ENCODE measurements around the gene CNKSR3. TPM values are rescaled to one million over a fixed set of nuclear protein-coding genes. Genes with fewer than 3 reads are reported as not detected.
A peak's percentile ranks its signal among the peaks of the same experiment; 100 is the strongest.

The CNKSR3 gene
- total RNA-seq, 1 experiment from 2014 or later: not detected

DNA sequence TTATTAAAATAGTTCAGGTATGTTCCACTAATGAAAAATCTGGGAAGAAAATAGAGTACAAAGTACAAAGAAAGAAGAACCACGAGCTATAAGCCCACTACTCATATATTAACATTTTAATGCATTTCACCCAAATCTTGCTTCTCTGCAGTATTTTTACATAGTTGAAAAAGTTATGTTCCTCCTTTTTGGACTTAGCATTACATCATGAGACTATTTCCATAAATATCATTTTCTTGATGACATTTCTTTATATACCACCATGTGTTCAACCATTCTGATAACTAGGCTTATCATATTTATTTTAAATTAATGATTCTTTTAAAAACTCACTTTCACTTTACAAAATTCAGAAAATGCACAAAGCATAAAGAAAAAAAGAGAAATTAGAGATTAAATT lies 156.9 kb downstream of the CNKSR3 start:
- Histone ChIP-seq H3K79me2 (ENCODE audit: low read length) (no peaks in the 10 kb centered on the region), H3K4me1 (ENCODE audit: low read length) (peaks cover 15% of the 10 kb centered on the region), H3K9me3 (ENCODE audit: low read length) (no peaks in the 10 kb centered on the region), H3K36me3 (ENCODE audit: insufficient read depth, low read length) (no peaks in the 10 kb centered on the region), H3K9ac (ENCODE audit: low read length) (no peak overlapping the region), H3K27me3 (ENCODE audit: low read length) (no peaks in the 10 kb centered on the region), H3K9me2 (replicated peaks; ENCODE audit: insufficient read depth, low read length) (no peaks in the 10 kb centered on the region), H3K27ac (ENCODE audit: low read length) (no peak overlapping the region), H3K4me3 (ENCODE audit: low read length) (no peak overlapping the region), H2AFZ (ENCODE audit: low read length) (no peak overlapping the region), H4K20me1 (ENCODE audit: insufficient read depth, low read depth, low read length) (no peaks in the 10 kb centered on the region), H3K4me2 (ENCODE audit: low read depth, low read length, poor library complexity, severe bottlenecking) (no peak overlapping the region)
- DNase-seq: no peak

GRCh38 chr6:154352898-154353585 lies 157.4 kb downstream of the CNKSR3 start:
- Histone ChIP-seq H3K4me2 (ENCODE audit: low read depth, low read length, poor library complexity, severe bottlenecking) (no peak overlapping the region), H2AFZ (ENCODE audit: low read length) (no peak overlapping the region), H3K9me3 (ENCODE audit: low read length) (no peaks in the 10 kb centered on the region), H3K4me1 (ENCODE audit: low read length) (peaks cover 15% of the 10 kb centered on the region), H3K27ac (ENCODE audit: low read length) (no peak overlapping the region), H3K9ac (ENCODE audit: low read length) (no peak overlapping the region), H3K27me3 (ENCODE audit: low read length) (no peaks in the 10 kb centered on the region), H3K36me3 (ENCODE audit: insufficient read depth, low read length) (no peaks in the 10 kb centered on the region), H3K79me2 (ENCODE audit: low read length) (no peaks in the 10 kb centered on the region), H3K9me2 (replicated peaks; ENCODE audit: insufficient read depth, low read length) (no peaks in the 10 kb centered on the region), H4K20me1 (ENCODE audit: insufficient read depth, low read depth, low read length) (no peaks in the 10 kb centered on the region), H3K4me3 (ENCODE audit: low read length) (no peak overlapping the region)
- DNase-seq: no peak

- H3K4me3 ChIP-seq (ENCODE audit: low read length): no peak overlapping the region
- no peaks in the 10 kb centered on the region for H3K9me2 ChIP-seq (replicated peaks; ENCODE audit: insufficient read depth, low read length)
- H3K4me1 ChIP-seq (ENCODE audit: low read length): no peaks in the 10 kb centered on the region
- no peaks in the 10 kb centered on the region for H3K79me2 ChIP-seq (ENCODE audit: low read length)
- DNase-seq: no peak
- H2AFZ ChIP-seq (ENCODE audit: low read length): no peak overlapping the region
- no peaks in the 10 kb centered on the region for H4K20me1 ChIP-seq (ENCODE audit: insufficient read depth, low read depth, low read length)
- H3K27me3 ChIP-seq (ENCODE audit: low read length): no peaks in the 10 kb centered on the region
- no peak overlapping the region for H3K4me2 ChIP-seq (ENCODE audit: low read depth, low read length, poor library complexity, severe bottlenecking)
- no peak overlapping the region for H3K9ac ChIP-seq (ENCODE audit: low read length)
- H3K27ac ChIP-seq (ENCODE audit: low read length): no peak overlapping the region
- H3K36me3 ChIP-seq (ENCODE audit: insufficient read depth, low read length): no peaks in the 10 kb centered on the region
- peaks cover 3% of the 10 kb centered on the region; the same call in 1 of the 2 replicates for H3K9me3 ChIP-seq (ENCODE audit: low read length)
Measured at GRCh38 chr6:154350293-154350692, 160.2 kb downstream of the CNKSR3 start.

GRCh38 chr6:154347981-154348380 lies 162.5 kb downstream of the CNKSR3 start:
- Histone ChIP-seq H4K20me1 (ENCODE audit: insufficient read depth, low read depth, low read length) (no peaks in the 10 kb centered on the region), H3K27ac (ENCODE audit: low read length) (no peak overlapping the region), H3K79me2 (ENCODE audit: low read length) (no peaks in the 10 kb centered on the region), H3K4me3 (ENCODE audit: low read length) (no peak overlapping the region), H3K4me2 (ENCODE audit: low read depth, low read length, poor library complexity, severe bottlenecking) (no peak overlapping the region), H3K27me3 (ENCODE audit: low read length) (no peaks in the 10 kb centered on the region), H3K36me3 (ENCODE audit: insufficient read depth, low read length) (no peaks in the 10 kb centered on the region), H3K9me3 (ENCODE audit: low read length) (peaks cover 3% of the 10 kb centered on the region; the same call in 1 of the 2 replicates), H3K9ac (ENCODE audit: low read length) (no peak overlapping the region), H3K9me2 (replicated peaks; ENCODE audit: insufficient read depth, low read length) (no peaks in the 10 kb centered on the region), H2AFZ (ENCODE audit: low read length) (no peak overlapping the region), H3K4me1 (ENCODE audit: low read length) (no peaks in the 10 kb centered on the region)
- peak; percentile 16 for DNase-seq

- Histone ChIP-seq H3K9me3 (ENCODE audit: low read length) (peaks cover 3% of the 10 kb centered on the region; the same call in 1 of the 2 replicates), H3K9me2 (replicated peaks; ENCODE audit: insufficient read depth, low read length) (no peaks in the 10 kb centered on the region), H3K79me2 (ENCODE audit: low read length) (no peaks in the 10 kb centered on the region), H3K9ac (ENCODE audit: low read length) (no peak overlapping the region), H4K20me1 (ENCODE audit: insufficient read depth, low read depth, low read length) (no peaks in the 10 kb centered on the region), H2AFZ (ENCODE audit: low read length) (no peak overlapping the region), H3K27me3 (ENCODE audit: low read length) (no peaks in the 10 kb centered on the region), H3K27ac (ENCODE audit: low read length) (no peak overlapping the region), H3K4me1 (ENCODE audit: low read length) (no peaks in the 10 kb centered on the region), H3K4me3 (ENCODE audit: low read length) (no peak overlapping the region), H3K4me2 (ENCODE audit: low read depth, low read length, poor library complexity, severe bottlenecking) (no peak overlapping the region), H3K36me3 (ENCODE audit: insufficient read depth, low read length) (no peaks in the 10 kb centered on the region)
- no peak for DNase-seq
Measured at GRCh38 chr6:154345811-154346210, 164.7 kb downstream of the CNKSR3 start.

DNA sequence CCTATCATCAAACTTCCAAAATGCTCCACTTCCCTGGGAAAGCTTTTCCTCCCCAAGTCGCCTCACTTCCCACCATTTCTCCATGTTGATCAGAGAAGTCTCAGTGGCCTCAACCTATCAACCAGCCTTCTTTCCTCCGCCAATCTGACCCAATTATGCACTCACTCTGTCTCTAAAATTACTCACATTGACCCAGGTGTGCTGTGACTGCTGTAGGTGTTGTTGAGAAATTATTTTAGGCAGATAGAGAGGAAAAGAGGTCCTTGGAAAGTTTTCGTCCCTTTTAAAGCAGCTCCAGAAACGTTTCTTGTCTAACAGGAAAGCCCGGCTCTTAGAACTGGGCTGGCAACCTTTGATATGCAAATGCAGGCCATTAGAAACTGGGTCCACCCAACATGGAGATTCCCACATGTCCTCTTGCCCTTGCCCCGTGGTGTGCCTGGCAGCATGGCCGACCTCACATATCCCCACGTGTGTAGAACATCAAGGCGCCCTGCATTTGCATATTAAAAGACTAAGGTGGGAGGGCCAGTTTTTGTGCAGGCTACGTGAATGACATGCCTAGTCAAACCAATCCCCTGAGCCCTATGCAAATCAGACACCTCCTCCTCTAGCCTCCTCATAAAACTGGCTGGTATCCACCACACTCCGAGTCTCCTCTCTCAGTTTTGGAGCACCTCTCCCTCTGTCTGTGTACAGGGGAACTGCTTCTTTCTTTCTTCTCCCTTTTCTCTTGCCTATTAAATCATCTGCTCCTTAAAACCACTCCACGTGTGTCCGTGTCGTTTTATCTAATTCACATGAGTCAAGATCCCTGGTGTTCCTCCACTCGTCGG lies 166.8 kb downstream of the CNKSR3 start:
- H3K4me1 ChIP-seq (ENCODE audit: low read length): no peaks in the 10 kb centered on the region
- H3K27me3 ChIP-seq (ENCODE audit: low read length): no peaks in the 10 kb centered on the region
- H3K9ac ChIP-seq (ENCODE audit: low read length): no peak overlapping the region
- DNase-seq: peak; percentile 42
- no peak overlapping the region for H3K4me3 ChIP-seq (ENCODE audit: low read length)
- H3K27ac ChIP-seq (ENCODE audit: low read length): no peak overlapping the region
- H3K4me2 ChIP-seq (ENCODE audit: low read depth, low read length, poor library complexity, severe bottlenecking): no peak overlapping the region
- no peak overlapping the region for H2AFZ ChIP-seq (ENCODE audit: low read length)
- peaks cover 3% of the 10 kb centered on the region; the same call in 1 of the 2 replicates for H3K9me3 ChIP-seq (ENCODE audit: low read length)
- H3K36me3 ChIP-seq (ENCODE audit: insufficient read depth, low read length): no peaks in the 10 kb centered on the region
- H3K9me2 ChIP-seq (replicated peaks; ENCODE audit: insufficient read depth, low read length): no peaks in the 10 kb centered on the region
- no peaks in the 10 kb centered on the region for H4K20me1 ChIP-seq (ENCODE audit: insufficient read depth, low read depth, low read length)
- no peaks in the 10 kb centered on the region for H3K79me2 ChIP-seq (ENCODE audit: low read length)

GRCh38 chr6:154341871-154342270 lies 168.6 kb downstream of the CNKSR3 start:
- Histone ChIP-seq H2AFZ (ENCODE audit: low read length) (no peak overlapping the region), H3K4me1 (ENCODE audit: low read length) (no peaks in the 10 kb centered on the region), H3K4me3 (ENCODE audit: low read length) (no peak overlapping the region), H3K36me3 (ENCODE audit: insufficient read depth, low read length) (no peaks in the 10 kb centered on the region), H3K27me3 (ENCODE audit: low read length) (no peaks in the 10 kb centered on the region), H3K4me2 (ENCODE audit: low read depth, low read length, poor library complexity, severe bottlenecking) (no peak overlapping the region), H3K9ac (ENCODE audit: low read length) (no peak overlapping the region), H3K27ac (ENCODE audit: low read length) (no peak overlapping the region), H3K9me3 (ENCODE audit: low read length) (peaks cover 3% of the 10 kb centered on the region; the same call in 1 of the 2 replicates), H3K79me2 (ENCODE audit: low read length) (no peaks in the 10 kb centered on the region), H3K9me2 (replicated peaks; ENCODE audit: insufficient read depth, low read length) (no peaks in the 10 kb centered on the region), H4K20me1 (ENCODE audit: insufficient read depth, low read depth, low read length) (no peaks in the 10 kb centered on the region)
- DNase-seq: peak; percentile 11

DNA sequence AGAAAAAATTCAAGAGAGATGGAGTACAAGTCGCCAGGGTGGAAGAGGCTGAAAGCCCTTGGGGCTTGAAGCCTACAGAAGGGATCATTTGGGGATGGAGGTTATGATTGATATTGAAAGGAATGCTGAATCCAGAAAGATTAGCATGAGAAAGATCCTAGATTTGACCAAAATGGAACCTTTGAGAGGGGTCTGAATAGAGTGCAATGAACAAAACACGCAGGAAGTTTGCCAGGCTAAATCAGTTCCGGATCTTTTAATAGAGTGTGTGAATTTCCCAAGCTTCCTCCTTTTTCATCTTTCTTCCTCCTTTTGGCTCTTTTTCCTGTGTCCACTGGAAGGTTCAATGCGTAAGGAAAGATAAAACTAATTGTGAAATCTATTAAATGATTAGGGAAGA lies 169.1 kb downstream of the CNKSR3 start:
- Histone ChIP-seq H3K4me2 (ENCODE audit: low read depth, low read length, poor library complexity, severe bottlenecking) (no peak overlapping the region), H2AFZ (ENCODE audit: low read length) (no peak overlapping the region), H3K9me2 (replicated peaks; ENCODE audit: insufficient read depth, low read length) (no peaks in the 10 kb centered on the region), H3K9ac (ENCODE audit: low read length) (no peak overlapping the region), H3K36me3 (ENCODE audit: insufficient read depth, low read length) (no peaks in the 10 kb centered on the region), H3K79me2 (ENCODE audit: low read length) (no peaks in the 10 kb centered on the region), H4K20me1 (ENCODE audit: insufficient read depth, low read depth, low read length) (no peaks in the 10 kb centered on the region), H3K27ac (ENCODE audit: low read length) (no peak overlapping the region), H3K27me3 (ENCODE audit: low read length) (no peaks in the 10 kb centered on the region), H3K4me3 (ENCODE audit: low read length) (no peak overlapping the region), H3K9me3 (ENCODE audit: low read length) (peaks cover under 1% of the 10 kb centered on the region; the same call in 1 of the 2 replicates), H3K4me1 (ENCODE audit: low read length) (no peaks in the 10 kb centered on the region)
- peak; percentile 11 for DNase-seq

Measured in Karpas-422 (cell line).